Activated CD4-positive, alpha-beta memory T cell treated with anti-CD3 and anti-CD28 coated beads for 36 hours (primary cell): ENCODE results near the gene MCM10. TPM values are rescaled to one million over a fixed set of nuclear protein-coding genes. Genes with fewer than 3 reads are reported as not detected.
"Not testable (repeated sequence)": the region's sequence is repeated elsewhere in the genome, so short reads cannot be mapped to it uniquely, and the experiment has no call there.

Source experiments
- CTCF ChIA-PET: fragments of 350-600 bp; sonication (Branson Sonifier 250); formaldehyde crosslinking; loops from one replicate; lab custom pipeline; 2021; ENCODE audit warnings: antibody characterized with exemption, inconsistent platforms; lab: Charles Lee
- POLR2A ChIA-PET: fragments of 350-600 bp; sonication (Branson Sonifier 250); formaldehyde crosslinking; loops from one replicate; lab custom pipeline; 2021; ENCODE audit warnings: antibody characterized with exemption; lab: Charles Lee
- DNase-seq: peaks from one replicate; pipeline ENCODE4 v3.0.0-alpha.2; 2020
- H3K27ac Mint-ChIP-seq: one replicate; pipeline ENCODE4 v1.8.0; 2021; ENCODE audit warnings: mixed read lengths
- H3K27me3 Mint-ChIP-seq: one replicate; pipeline ENCODE4 v1.8.0; 2021; ENCODE audit warnings: mixed read lengths
- H3K36me3 Mint-ChIP-seq: one replicate; pipeline ENCODE4 v1.8.0; 2021; ENCODE audit warnings: mixed read lengths
- H3K4me1 Mint-ChIP-seq: one replicate; pipeline ENCODE4 v1.8.0; 2021; ENCODE audit warnings: low read depth, mixed read lengths
- H3K4me3 Mint-ChIP-seq: one replicate; pipeline ENCODE4 v1.8.0; 2021; ENCODE audit warnings: mild to moderate bottlenecking, mixed read lengths
- H3K9me3 Mint-ChIP-seq: one replicate; pipeline ENCODE4 v1.8.0; 2021; ENCODE audit warnings: mixed read lengths
- intact Hi-C: fragments of 100-400 bp; cut with micrococcal nuclease; formaldehyde crosslinking; loops from one replicate; pipeline ENCODE4 v1.15.1; 2023
- total RNA-seq, 2 experiments: library from RNA; stranded (reverse); gene quantifications; one replicate each; pipeline ENCODE4 v1.2.3, GENCODE V29; 2021

MCM10 gene
- total RNA-seq, 2 experiments from 2014 or later: 70.6 to 74.2 TPM

GRCh38 chr10:13224210-13224995 lies 63.0 kb downstream of the MCM10 start:
- intact Hi-C loops: no loop called here
- H3K27me3 Mint-ChIP-seq: no peaks in the 10 kb centered on the region
- H3K36me3 Mint-ChIP-seq: no peaks in the 10 kb centered on the region
- H3K4me3 Mint-ChIP-seq: no peak overlapping the region
- no peaks in the 10 kb centered on the region for H3K4me1 Mint-ChIP-seq
- CTCF ChIA-PET: no interaction called here
- no peak overlapping the region for H3K27ac Mint-ChIP-seq
- no peaks in the 10 kb centered on the region for H3K9me3 Mint-ChIP-seq
- DNase-seq: no peak
- POLR2A ChIA-PET: interaction anchor here (0.5 kb wide), 1 partner anchor 52 kb away, joined by 3 read pairs; no protein-coding TSS in a partner anchor

GRCh38 chr10:13225601-13226000 lies 64.2 kb downstream of the MCM10 start:
- Mint-ChIP-seq H3K9me3 (no peaks in the 10 kb centered on the region), H3K4me3 (no peak overlapping the region), H3K36me3 (no peaks in the 10 kb centered on the region), H3K27ac (no peak overlapping the region), H3K4me1 (no peaks in the 10 kb centered on the region), H3K27me3 (no peaks in the 10 kb centered on the region)
- ChIA-PET POLR2A (no interaction called here), CTCF (no interaction called here)
- no peak for DNase-seq
- intact Hi-C loops: no loop called here

- DNase-seq: no peak
- intact Hi-C loops: no loop called here
- Mint-ChIP-seq H3K27ac (no peak overlapping the region), H3K4me1 (no peaks in the 10 kb centered on the region), H3K4me3 (no peak overlapping the region), H3K9me3 (no peaks in the 10 kb centered on the region), H3K27me3 (no peaks in the 10 kb centered on the region), H3K36me3 (no peaks in the 10 kb centered on the region)
- POLR2A ChIA-PET: no interaction called here
- CTCF ChIA-PET: interaction anchor here (0.7 kb wide), 1 partner anchor 8 kb away, joined by 5 read pairs; no protein-coding TSS in a partner anchor
Observed at GRCh38 chr10:13227031-13227430, 65.7 kb downstream of the MCM10 start.

- CTCF ChIA-PET: no interaction called here
Observed at GRCh38 chr10:13231190-13231589, 69.8 kb downstream of the MCM10 start.

GRCh38 chr10:13231808-13232207 lies 70.5 kb downstream of the MCM10 start:
- ChIA-PET CTCF (no interaction called here), POLR2A (no interaction called here)
- Mint-ChIP-seq H3K9me3 (no peaks in the 10 kb centered on the region), H3K27me3 (no peaks in the 10 kb centered on the region), H3K36me3 (no peaks in the 10 kb centered on the region), H3K4me3 (no peak overlapping the region), H3K27ac (no peak overlapping the region), H3K4me1 (no peaks in the 10 kb centered on the region)
- intact Hi-C loops: no loop called here
- no peak for DNase-seq

More at GRCh38 chr10:13231190-13231589, 69.8 kb downstream of the MCM10 start:
- H3K36me3 Mint-ChIP-seq: no peaks in the 10 kb centered on the region
- no peak overlapping the region for H3K27ac Mint-ChIP-seq
- intact Hi-C loops: no loop called here
- no peaks in the 10 kb centered on the region for H3K4me1 Mint-ChIP-seq
- no peaks in the 10 kb centered on the region for H3K27me3 Mint-ChIP-seq
- no peak overlapping the region for H3K4me3 Mint-ChIP-seq
- no peak for DNase-seq
- POLR2A ChIA-PET: no interaction called here
- H3K9me3 Mint-ChIP-seq: no peaks in the 10 kb centered on the region

GRCh38 chr10:13233358-13233757 lies 72.0 kb downstream of the MCM10 start:
- intact Hi-C loops: no loop called here
- Mint-ChIP-seq H3K4me3 (no peak overlapping the region), H3K4me1 (no peaks in the 10 kb centered on the region), H3K27ac (no peak overlapping the region), H3K9me3 (no peaks in the 10 kb centered on the region), H3K27me3 (no peaks in the 10 kb centered on the region), H3K36me3 (no peaks in the 10 kb centered on the region)
- ChIA-PET POLR2A (no interaction called here), CTCF (no interaction called here)
- no peak for DNase-seq

GRCh38 chr10:13234172-13234571 lies 72.8 kb downstream of the MCM10 start, which contains the start of gene UCMA:
TSS of gene UCMA (minus strand) at chr10:13234374. CDS start at chr10:13234258, 116 bp downstream.
- Mint-ChIP-seq H3K9me3 (no peaks in the 10 kb centered on the region), H3K4me3 (no peak within 1 kb of the TSS), H3K4me1 (no peaks in the 10 kb centered on the region), H3K27me3 (no peaks in the 10 kb centered on the region), H3K36me3 (no peaks in the 10 kb centered on the region), H3K27ac (no peak within 1 kb of the TSS)
- CTCF ChIA-PET: no interaction called here
- intact Hi-C loops: no loop called here
- no peak for DNase-seq
- POLR2A ChIA-PET: interaction anchor here (0.6 kb wide), 1 partner anchor 124 kb away, joined by 3 read pairs; no protein-coding TSS in a partner anchor

GRCh38 chr10:13234736-13235135 lies 73.4 kb downstream of the MCM10 start:
- CTCF ChIA-PET, DNase-seq: not testable (repeated sequence)

GRCh38 chr10:13236638-13237037 lies 75.3 kb downstream of the MCM10 start:
- H3K9me3 Mint-ChIP-seq: no peaks in the 10 kb centered on the region
- POLR2A ChIA-PET: no interaction called here
- H3K36me3 Mint-ChIP-seq: no peaks in the 10 kb centered on the region
- no peaks in the 10 kb centered on the region for H3K4me1 Mint-ChIP-seq
- H3K27me3 Mint-ChIP-seq: no peaks in the 10 kb centered on the region
- intact Hi-C loops: no loop called here
- no peak overlapping the region for H3K4me3 Mint-ChIP-seq
- H3K27ac Mint-ChIP-seq: no peak overlapping the region
- CTCF ChIA-PET: no interaction called here
- no peak for DNase-seq

More at GRCh38 chr10:13234736-13235135, 73.4 kb downstream of the MCM10 start:
- H3K9me3 Mint-ChIP-seq, H3K27me3 Mint-ChIP-seq, intact Hi-C loops, POLR2A ChIA-PET, H3K4me1 Mint-ChIP-seq, H3K27ac Mint-ChIP-seq, H3K36me3 Mint-ChIP-seq, H3K4me3 Mint-ChIP-seq: not testable (repeated sequence)

GRCh38 chr10:13238271-13239077 lies 77.1 kb downstream of the MCM10 start:
- Mint-ChIP-seq H3K27me3 (no peaks in the 10 kb centered on the region), H3K9me3 (no peaks in the 10 kb centered on the region), H3K4me3 (no peak overlapping the region), H3K27ac (no peak overlapping the region), H3K4me1 (no peaks in the 10 kb centered on the region), H3K36me3 (no peaks in the 10 kb centered on the region)
- ChIA-PET POLR2A (no interaction called here), CTCF (no interaction called here)
- intact Hi-C loops: no loop called here
- no peak for DNase-seq

GRCh38 chr10:13239923-13240322 lies 78.6 kb downstream of the MCM10 start:
- Mint-ChIP-seq H3K9me3 (no peaks in the 10 kb centered on the region), H3K36me3 (no peaks in the 10 kb centered on the region), H3K4me1 (no peaks in the 10 kb centered on the region), H3K4me3 (no peak overlapping the region), H3K27ac (no peak overlapping the region), H3K27me3 (no peaks in the 10 kb centered on the region)
- ChIA-PET POLR2A (no interaction called here), CTCF (no interaction called here)
- intact Hi-C loops: no loop called here
- no peak for DNase-seq

- DNase-seq: no peak
- Mint-ChIP-seq H3K4me3 (no peak overlapping the region), H3K27ac (no peak overlapping the region), H3K9me3 (no peaks in the 10 kb centered on the region), H3K36me3 (no peaks in the 10 kb centered on the region), H3K4me1 (no peaks in the 10 kb centered on the region), H3K27me3 (no peaks in the 10 kb centered on the region)
- POLR2A ChIA-PET: no interaction called here
- intact Hi-C loops: no loop called here
- CTCF ChIA-PET: no interaction called here
Observed at GRCh38 chr10:13241613-13242012, 80.3 kb downstream of the MCM10 start.
